Ishikawa (cell line): ENCODE results near the gene OSCP1.

Experiments used
- YY1 ChIP-seq: IDR thresholded peaks from 2 replicates; pipeline ENCODE4 v1.6.1; 2012; ENCODE audit warnings: low read depth
- TF ChIP-seq, protein P1 (sequence below): IDR thresholded peaks from 2 replicates; pipeline ENCODE4 v1.6.1; 2012
- TF ChIP-seq, protein P2 (sequence below): IDR thresholded peaks from 2 replicates; pipeline ENCODE4 v1.6.1; 2012
- TF ChIP-seq, protein P3 (sequence below): IDR thresholded peaks from 2 replicates; pipeline ENCODE4 v1.6.1; 2012; ENCODE audit warnings: low read depth, mild to moderate bottlenecking

DNA sequence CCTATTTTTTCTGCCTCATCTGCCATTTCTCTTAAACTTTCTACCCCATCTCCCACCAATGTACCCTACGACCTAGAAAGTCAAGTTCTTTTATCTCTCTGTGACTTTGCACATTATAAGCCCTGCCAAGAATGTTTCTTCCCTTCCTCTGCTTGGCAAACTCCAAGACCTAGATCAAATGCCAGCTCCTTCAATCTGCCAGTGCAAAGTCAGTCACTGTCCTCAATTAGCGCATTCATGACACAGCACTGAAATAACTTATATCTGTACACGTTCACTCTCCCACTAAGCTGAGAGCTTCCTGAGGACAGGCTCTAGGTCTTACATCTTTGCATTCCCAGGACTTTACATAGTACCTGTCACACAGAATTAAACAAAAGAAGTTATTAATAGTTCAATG, 31.1 kb downstream of the OSCP1 start:
- TF ChIP-seq, protein P1, sequence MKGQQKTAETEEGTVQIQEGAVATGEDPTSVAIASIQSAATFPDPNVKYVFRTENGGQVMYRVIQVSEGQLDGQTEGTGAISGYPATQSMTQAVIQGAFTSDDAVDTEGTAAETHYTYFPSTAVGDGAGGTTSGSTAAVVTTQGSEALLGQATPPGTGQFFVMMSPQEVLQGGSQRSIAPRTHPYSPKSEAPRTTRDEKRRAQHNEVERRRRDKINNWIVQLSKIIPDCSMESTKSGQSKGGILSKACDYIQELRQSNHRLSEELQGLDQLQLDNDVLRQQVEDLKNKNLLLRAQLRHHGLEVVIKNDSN, result no peak
- TF ChIP-seq YY1, result no peak
- TF ChIP-seq, protein P2, sequence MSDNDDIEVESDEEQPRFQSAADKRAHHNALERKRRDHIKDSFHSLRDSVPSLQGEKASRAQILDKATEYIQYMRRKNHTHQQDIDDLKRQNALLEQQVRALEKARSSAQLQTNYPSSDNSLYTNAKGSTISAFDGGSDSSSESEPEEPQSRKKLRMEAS, result no peak
- TF ChIP-seq, protein P3, sequence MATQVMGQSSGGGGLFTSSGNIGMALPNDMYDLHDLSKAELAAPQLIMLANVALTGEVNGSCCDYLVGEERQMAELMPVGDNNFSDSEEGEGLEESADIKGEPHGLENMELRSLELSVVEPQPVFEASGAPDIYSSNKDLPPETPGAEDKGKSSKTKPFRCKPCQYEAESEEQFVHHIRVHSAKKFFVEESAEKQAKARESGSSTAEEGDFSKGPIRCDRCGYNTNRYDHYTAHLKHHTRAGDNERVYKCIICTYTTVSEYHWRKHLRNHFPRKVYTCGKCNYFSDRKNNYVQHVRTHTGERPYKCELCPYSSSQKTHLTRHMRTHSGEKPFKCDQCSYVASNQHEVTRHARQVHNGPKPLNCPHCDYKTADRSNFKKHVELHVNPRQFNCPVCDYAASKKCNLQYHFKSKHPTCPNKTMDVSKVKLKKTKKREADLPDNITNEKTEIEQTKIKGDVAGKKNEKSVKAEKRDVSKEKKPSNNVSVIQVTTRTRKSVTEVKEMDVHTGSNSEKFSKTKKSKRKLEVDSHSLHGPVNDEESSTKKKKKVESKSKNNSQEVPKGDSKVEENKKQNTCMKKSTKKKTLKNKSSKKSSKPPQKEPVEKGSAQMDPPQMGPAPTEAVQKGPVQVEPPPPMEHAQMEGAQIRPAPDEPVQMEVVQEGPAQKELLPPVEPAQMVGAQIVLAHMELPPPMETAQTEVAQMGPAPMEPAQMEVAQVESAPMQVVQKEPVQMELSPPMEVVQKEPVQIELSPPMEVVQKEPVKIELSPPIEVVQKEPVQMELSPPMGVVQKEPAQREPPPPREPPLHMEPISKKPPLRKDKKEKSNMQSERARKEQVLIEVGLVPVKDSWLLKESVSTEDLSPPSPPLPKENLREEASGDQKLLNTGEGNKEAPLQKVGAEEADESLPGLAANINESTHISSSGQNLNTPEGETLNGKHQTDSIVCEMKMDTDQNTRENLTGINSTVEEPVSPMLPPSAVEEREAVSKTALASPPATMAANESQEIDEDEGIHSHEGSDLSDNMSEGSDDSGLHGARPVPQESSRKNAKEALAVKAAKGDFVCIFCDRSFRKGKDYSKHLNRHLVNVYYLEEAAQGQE, result no peak
